Measurements from ENCODE around the gene PNKD.

- TF ChIP-seq CTCF (IDR thresholded peaks at IDR 0.05) (no peak), POLR2A (IDR thresholded peaks at IDR 0.05) (no peak)
Observed at GRCh38 chr2:218275371-218276072, 5.2 kb downstream of the PNKD start.

All from Peyer's patch (tissue), 4 donors.